ENCODE results near the gene CFAP74.

DNA sequence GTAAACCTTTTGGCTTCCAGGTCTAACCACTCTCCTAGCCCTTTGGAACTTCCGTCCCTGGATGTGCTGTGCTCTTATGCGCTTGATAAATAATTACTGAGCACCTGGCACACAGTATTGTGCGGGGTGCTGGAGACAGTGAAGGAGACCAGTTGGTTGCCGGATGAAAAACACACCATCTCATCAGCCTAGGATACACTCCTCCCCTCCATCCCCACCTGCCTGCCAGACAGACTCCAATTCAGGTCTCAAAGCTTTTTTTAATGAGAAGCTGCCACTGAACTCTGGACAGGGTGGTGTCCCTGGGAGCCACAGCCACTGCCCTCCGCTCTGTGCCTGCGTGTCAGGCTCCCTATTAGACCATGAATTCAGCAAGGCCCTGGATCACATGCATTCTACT, 121.9 kb downstream of the CFAP74 start:
- TF ChIP-seq POLR2A (IDR thresholded peaks at IDR 0.05; ENCODE audit: low read length) (no peak), GATA1 (IDR thresholded peaks at IDR 0.05; ENCODE audit: low read depth, low read length) (no peak)

All from erythroblast (primary cell).